ENCODE measurements around the gene CACNB2.

Gene CACNB2

DNA sequence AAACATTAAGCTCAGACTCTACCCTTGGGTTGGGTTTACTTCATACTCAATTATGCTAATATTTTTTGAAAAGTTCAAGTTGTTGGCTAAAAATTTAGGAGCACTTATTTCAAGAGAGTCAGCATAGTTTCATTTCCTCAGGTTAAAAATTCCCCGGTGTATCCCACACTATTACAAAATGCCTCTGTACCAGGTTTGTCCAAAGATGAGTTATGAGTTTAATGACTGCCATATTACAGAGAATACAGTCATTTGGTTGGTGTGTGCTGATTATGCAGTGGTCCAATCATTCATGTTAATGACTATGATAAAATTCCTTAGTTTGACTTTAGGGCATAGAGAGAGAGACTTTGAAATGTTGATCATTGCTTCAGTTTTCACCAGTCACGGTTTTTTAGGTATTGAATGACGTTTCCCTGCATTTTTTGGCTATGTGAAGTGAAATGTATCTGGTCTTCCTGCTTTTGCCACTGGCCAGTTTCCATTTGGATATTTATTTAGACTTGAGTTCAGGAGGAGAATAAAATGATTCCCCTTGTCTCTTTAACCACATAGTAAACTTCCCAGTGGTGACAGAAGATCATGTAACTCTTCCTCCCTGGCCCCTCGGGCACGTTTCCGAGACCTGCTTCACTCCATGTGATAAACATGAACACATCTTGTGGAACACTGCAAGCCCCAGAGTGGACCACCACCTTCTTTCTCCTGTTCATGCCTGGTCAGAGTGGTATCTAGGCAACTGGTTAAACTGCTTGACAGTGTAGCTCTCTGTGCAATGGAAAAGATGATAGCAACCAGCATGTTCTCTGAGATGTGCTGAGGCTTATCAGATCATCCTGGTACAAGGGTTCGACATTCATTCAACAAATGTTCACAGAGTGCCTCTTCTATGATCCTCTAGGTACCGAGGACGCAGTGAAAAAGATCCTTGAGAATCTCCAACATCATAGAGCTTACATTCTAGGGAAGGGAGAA lies 153.6 kb downstream of the CACNB2 start:
- DNase-seq (ENCODE audit: low read depth): peak; percentile 87

DNA sequence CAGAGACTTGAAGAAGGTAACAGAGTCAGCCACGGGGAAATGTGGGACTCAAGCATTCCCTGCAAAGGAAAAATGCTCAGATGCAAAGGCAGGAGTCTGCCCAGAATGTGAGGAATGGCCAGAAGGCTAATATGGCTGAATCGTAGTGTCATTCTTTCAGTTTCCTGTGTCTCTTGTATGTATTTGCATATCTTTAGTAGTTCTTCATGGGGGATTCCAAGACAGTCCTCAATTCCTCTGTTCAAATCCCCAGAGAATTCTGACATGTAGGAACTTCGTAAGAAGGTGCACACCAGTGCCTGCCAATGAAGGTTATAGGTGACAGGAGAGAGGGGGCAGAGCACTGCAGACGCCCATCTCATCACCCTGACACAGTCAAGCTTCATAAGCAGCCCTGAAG lies 154.4 kb downstream of the CACNB2 start:
- no peak for DNase-seq (ENCODE audit: low read depth)

- no peak for DNase-seq (ENCODE audit: low read depth)
Observed at GRCh38 chr10:18297659-18298058, 157.4 kb downstream of the CACNB2 start.

GRCh38 chr10:18298256-18298655 lies 158.0 kb downstream of the CACNB2 start:
- DNase-seq (ENCODE audit: low read depth): no peak

- DNase-seq (ENCODE audit: low read depth): no peak
Observed at GRCh38 chr10:18303851-18304801, 163.9 kb downstream of the CACNB2 start.

DNA sequence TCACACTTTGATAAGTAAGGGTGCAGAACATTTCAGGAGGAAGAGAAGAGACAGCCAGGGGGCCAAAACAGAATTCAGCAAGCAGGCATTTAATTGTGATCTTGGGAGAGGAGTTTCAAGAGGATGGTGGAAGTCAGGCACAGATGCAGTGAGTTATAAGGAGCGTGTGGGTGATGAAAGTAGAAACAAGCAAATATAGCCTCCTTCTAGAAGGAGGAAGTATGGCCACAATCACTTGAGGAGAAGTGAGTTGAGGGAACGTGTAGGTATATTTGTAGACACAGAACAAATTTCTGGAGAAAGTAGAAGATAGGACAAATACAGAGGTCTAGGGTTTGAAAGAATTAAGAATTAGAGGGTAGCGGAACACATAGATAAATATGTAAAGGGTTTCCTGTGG lies 165.8 kb downstream of the CACNB2 start:
- no peak for DNase-seq (ENCODE audit: low read depth)

DNA sequence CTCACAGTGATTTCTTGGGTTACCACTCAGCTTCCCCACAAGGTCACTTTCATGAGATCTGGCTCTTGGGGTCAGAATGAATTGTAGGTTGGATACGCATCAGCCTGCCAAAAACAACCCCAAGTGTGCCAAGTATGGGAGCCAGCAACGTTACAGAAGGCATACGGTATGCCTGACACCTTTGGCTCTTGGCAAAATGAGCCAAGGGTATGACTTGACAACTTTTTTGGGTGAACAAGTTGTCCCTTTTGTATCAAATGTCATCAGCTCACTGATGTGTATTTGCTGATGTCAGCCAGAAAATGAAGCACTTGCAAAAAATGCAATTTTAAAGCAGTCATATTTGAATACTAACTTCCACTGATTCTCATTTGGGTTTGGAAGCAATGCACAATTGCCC lies 168.4 kb downstream of the CACNB2 start:
- DNase-seq (ENCODE audit: low read depth): peak; percentile 87

GRCh38 chr10:18310761-18311160 lies 170.5 kb downstream of the CACNB2 start:
- no peak for DNase-seq (ENCODE audit: low read depth)

DNA sequence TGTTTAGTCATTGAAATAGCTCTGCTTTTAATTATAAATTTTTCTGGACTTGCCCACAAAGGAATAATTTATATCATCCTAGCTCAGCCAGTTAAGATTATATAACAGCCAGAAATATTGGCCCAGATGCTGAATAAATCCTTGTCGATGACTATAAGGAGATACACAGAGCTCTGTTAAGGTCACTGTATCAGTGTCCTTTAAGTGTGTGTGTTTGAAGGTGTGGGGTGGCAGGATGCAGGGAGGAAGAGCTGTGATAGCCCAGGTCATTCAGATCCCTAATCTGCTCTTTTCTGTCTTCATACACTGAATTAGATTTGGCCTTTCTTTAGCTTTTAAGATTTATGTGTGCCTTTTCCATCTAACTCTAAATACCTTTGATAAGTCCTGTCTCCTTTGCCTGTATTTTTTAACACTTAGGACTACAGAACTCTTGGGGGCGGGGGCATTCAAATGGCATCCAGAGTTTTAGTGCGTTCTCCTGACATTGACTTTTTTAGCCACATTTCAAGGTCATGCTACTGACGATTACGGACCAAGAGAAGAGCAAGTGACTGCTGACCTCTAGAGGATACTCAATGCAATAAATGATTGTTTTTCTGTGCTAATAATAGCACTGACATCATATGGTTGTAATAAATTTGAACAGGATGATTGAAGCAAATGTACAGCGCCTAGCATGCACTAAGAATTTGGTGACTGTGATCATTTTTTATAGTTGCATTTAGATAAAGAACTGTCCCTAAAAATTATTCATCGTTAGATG lies 172.3 kb downstream of the CACNB2 start:
- DNase-seq (ENCODE audit: low read depth): peak; percentile 68

DNA sequence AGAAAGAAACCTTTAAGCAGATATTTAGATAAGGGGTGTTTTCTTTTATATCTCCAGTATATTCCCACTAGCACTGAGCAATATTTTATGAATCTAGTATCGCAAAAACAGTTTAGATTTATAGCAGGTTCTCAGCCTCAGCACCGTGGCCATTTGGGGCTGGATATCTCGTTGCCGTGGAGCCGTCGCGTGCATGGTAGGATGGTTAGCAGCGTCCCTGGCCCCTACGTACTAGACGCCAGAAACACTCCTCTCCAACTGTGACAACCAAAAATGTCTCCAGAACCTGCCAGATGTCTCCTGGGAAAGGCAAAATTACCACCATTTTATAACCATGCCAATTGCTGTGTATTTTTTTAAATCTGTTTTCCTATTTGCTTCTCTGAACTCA lies 172.9 kb downstream of the CACNB2 start:
- DNase-seq (ENCODE audit: low read depth): no peak

DNA sequence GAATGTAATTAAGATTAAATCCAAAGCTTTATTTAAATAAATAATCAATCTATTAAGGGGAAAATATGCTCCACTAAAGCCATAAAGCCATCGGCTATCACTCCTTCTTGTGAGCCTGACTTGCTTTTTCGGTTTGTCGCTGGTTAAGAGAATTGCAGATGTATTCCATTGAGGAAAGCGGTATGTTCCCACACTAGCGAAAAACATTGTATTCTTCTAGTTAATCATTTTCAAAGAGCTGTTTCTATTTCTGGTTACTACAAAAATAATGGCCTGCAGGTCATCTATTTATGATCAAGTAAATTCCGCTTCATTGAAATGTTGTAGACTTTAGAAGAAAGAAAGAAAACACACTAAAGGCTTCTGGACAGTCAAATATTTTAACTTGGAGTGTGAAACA lies 173.4 kb downstream of the CACNB2 start:
- DNase-seq (ENCODE audit: low read depth): no peak

DNA sequence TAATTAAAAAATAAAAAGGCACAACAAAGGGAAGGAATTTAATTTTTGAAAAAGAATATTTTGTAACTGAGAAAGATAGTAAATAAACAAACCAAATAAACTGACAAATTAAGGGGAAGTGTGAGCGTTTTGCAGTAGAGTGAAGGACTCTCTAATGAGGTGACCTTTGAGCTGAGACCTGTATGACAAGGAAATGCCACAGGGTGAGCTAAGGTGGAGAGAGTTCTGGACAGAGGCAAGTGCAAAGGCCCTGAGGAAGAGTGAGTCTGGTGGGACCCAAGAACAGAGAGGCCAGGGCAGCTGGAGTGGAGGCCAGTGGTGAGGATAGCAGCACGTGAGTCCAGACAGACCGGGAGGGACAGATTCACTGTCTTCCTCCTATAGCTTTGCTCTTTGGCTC lies 179.4 kb downstream of the CACNB2 start:
- no peak for DNase-seq (ENCODE audit: low read depth)

DNA sequence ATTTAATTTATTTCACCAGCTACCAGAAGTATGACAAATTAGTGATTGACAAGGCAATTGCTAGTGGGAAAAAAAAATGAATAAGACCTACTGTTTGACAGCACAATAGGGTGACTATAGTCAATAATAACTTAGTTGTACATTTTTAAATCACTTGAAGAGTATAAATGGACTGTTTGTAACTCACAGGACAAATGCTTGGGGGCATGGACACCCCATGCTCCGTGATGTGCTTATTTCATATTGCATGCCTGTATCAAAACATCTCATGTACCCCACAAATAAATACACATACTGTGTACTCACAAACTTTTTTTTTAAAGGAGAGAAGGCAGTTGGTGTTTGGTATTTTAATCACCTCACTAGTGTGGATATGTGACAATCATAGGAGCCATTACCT lies 181.1 kb downstream of the CACNB2 start:
- no peak for DNase-seq (ENCODE audit: low read depth)

GRCh38 chr10:18323916-18324315 lies 183.7 kb downstream of the CACNB2 start:
- DNase-seq (ENCODE audit: low read depth): no peak

DNA sequence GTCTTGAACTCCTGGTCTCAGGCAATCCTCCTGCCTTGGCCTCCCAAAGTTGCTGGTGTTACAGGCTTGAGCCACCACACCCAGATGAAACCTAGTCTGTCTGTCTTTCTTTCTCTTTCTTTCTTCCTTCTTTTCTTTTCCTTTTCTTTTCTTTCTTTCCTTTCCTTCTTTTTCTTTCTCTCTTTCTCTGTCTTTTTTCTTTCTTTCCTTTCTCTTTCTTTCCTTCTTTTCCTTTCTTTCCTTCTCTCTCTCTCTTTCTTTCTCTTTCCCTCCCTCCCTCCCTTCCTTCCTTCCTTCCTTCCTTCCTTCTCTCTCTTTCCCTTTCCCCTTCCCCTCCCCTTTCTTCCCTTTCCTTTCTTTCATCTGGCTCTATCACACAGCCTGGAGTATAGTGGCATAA lies 185.2 kb downstream of the CACNB2 start:
- DNase-seq (ENCODE audit: low read depth): no peak

- peak; percentile 48 for DNase-seq (ENCODE audit: low read depth)
Observed at GRCh38 chr10:18325889-18326531, 185.8 kb downstream of the CACNB2 start.

DNA sequence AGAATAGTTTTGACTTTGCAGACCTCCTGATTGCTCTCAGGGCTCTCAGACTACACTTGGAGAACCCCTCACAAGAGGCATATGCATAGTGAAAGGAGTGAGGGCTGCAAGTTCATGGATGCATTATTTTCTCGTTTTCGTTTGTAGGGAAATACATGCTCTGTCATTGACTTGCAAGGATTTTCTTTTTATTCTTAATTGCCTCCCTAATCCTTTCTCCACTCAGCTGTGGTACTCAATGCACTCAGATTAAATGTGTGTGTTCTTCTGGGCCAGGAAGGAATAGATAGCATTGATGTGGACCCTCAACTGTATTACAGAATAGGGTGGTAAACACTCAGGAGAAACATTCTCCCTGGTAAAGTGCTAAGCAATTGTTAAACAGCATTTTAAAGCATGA lies 188.7 kb downstream of the CACNB2 start:
- DNase-seq (ENCODE audit: low read depth): no peak

DNA sequence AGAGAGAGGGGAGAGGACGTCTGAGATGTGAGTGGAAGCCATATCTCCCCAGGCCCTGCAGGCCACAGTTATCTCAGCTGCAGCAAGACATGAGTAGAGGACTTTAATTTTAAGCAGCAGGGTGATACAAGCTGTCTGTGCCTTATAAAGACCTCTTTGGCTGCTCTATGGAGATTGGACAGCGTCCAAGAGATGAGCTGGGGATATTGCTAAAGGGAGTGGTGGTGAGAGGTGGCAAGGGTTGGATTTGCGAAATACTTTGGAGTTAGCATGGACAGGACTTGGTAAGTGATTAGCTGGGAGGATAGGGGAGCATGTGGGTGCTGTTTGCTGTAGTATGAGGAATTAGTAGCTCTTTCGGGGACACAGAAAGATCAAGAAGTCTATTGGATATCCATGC lies 191.8 kb downstream of the CACNB2 start:
- DNase-seq (ENCODE audit: low read depth): peak; percentile 19

DNA sequence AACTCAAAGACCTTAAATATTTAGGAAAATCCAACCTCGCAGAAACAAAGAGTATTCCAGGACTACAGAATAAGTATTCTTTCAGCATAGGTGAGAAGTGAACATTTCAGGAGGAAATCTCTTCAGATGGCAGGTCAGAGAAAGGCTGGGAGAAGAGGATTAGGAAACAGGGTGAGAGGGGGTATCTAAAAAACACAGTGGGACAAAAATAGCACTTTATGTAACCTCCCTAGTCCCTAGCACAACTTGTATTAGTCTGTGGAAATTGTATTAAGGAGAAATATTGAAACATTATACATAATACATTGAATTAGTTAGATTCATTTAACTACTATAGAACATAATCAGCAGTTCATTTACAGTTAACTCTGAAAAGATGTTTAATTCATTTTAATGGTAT lies 192.3 kb downstream of the CACNB2 start:
- DNase-seq (ENCODE audit: low read depth): no peak

DNA sequence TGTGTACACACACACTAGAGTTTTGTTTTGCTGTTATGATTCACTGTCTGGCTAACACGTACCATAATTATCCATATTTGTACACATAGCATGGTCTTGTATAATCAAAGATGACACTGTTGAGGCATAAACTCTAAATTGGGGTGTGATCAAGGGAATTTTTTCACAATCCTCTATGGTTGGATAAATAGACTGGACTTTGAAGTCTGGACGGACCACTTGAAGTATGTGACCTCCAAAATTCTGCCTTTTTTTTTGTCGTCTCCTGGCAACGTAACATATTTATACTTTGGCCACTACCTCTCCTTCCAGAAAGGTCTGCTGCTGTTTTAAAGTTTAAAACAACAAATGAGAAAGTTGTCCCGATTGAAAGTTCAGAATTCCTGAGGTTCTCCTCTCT lies 193.4 kb downstream of the CACNB2 start:
- DNase-seq (ENCODE audit: low read depth): peak; percentile 92

- DNase-seq (ENCODE audit: low read depth): peak; percentile 86
Observed at GRCh38 chr10:18334116-18334867, 194.1 kb downstream of the CACNB2 start.

All from fibroblast of gingiva (primary cell).